ENCODE measurements around the gene CDKAL1.
"Not testable (repeated sequence)": the region's sequence is repeated elsewhere in the genome, so short reads cannot be mapped to it uniquely, and the experiment has no call there.

Gene CDKAL1

GRCh38 chr6:21048047-21048446, 513.8 kb downstream of the CDKAL1 start:
- DNase-seq: no peak

GRCh38 chr6:21049148-21049547, 514.9 kb downstream of the CDKAL1 start:
- no peak for DNase-seq

GRCh38 chr6:21049572-21049971, 515.3 kb downstream of the CDKAL1 start:
- DNase-seq: no peak

- DNase-seq: no peak
Observed at GRCh38 chr6:21050935-21051334, 516.7 kb downstream of the CDKAL1 start.

- no peak for DNase-seq
Observed at GRCh38 chr6:21051777-21052176, 517.5 kb downstream of the CDKAL1 start.

- DNase-seq: no peak
Observed at GRCh38 chr6:21053612-21054011, 519.4 kb downstream of the CDKAL1 start.

- not testable (repeated sequence) for DNase-seq
Observed at GRCh38 chr6:21055480-21055879, 521.2 kb downstream of the CDKAL1 start.

- no peak for DNase-seq
Observed at GRCh38 chr6:21061892-21062291, 527.6 kb downstream of the CDKAL1 start.

- no peak for DNase-seq
Observed at GRCh38 chr6:21064756-21065340, 530.6 kb downstream of the CDKAL1 start.

- no peak for DNase-seq
Observed at GRCh38 chr6:21067521-21067920, 533.3 kb downstream of the CDKAL1 start.

GRCh38 chr6:21070620-21071019, 536.4 kb downstream of the CDKAL1 start:
- DNase-seq: no peak

GRCh38 chr6:21071780-21072468, 537.7 kb downstream of the CDKAL1 start:
- no peak for DNase-seq

GRCh38 chr6:21073318-21073839, 539.1 kb downstream of the CDKAL1 start:
- no peak for DNase-seq

GRCh38 chr6:21074484-21074883, 540.2 kb downstream of the CDKAL1 start:
- no peak for DNase-seq

- no peak for DNase-seq
Observed at GRCh38 chr6:21075986-21076385, 541.7 kb downstream of the CDKAL1 start.

GRCh38 chr6:21078497-21078896, 544.2 kb downstream of the CDKAL1 start:
- DNase-seq: no peak

GRCh38 chr6:21079468-21080048, 545.3 kb downstream of the CDKAL1 start:
- DNase-seq: no peak

GRCh38 chr6:21080221-21080620, 546.0 kb downstream of the CDKAL1 start:
- no peak for DNase-seq

GRCh38 chr6:21082091-21082490, 547.8 kb downstream of the CDKAL1 start:
- DNase-seq: no peak

GRCh38 chr6:21083708-21084107, 549.5 kb downstream of the CDKAL1 start:
- no peak for DNase-seq

GRCh38 chr6:21084656-21085055, 550.4 kb downstream of the CDKAL1 start:
- no peak for DNase-seq

GRCh38 chr6:21085211-21085610, 551.0 kb downstream of the CDKAL1 start:
- DNase-seq: no peak

- no peak for DNase-seq
Observed at GRCh38 chr6:21085643-21086042, 551.4 kb downstream of the CDKAL1 start.

GRCh38 chr6:21087188-21087587, 552.9 kb downstream of the CDKAL1 start:
- DNase-seq: no peak

All from GDM1 (cell line).